Neural crest cell (in vitro differentiated cells): Measurements from ENCODE around the gene TRMO. TPM values are rescaled to one million over a fixed set of nuclear protein-coding genes. Genes with fewer than 3 reads are reported as not detected.

Source experiments
- DNase-seq: peaks from one replicate; pipeline ENCODE4 v3.0.0; 2021; ENCODE audit warnings: low read depth, mixed read lengths, low spot score
- H3K27ac Mint-ChIP-seq: one replicate; pipeline ENCODE4 v1.8.0; 2021; ENCODE audit warnings: mild to moderate bottlenecking, mixed read lengths; ENCODE audit not compliant: unreplicated experiment
- H3K27me3 Mint-ChIP-seq: 2 replicates; pipeline ENCODE4 v1.8.0; 2021; ENCODE audit warnings: low read depth, mild to moderate bottlenecking, mixed read lengths
- H3K36me3 Mint-ChIP-seq: 2 replicates; pipeline ENCODE4 v1.8.0; 2021; ENCODE audit warnings: low read depth, mild to moderate bottlenecking, mixed read lengths
- H3K4me1 Mint-ChIP-seq: 2 replicates; pipeline ENCODE4 v1.8.0; 2021; ENCODE audit warnings: mixed read lengths
- H3K4me3 Mint-ChIP-seq: one replicate; pipeline ENCODE4 v1.8.0; 2021; ENCODE audit warnings: mild to moderate bottlenecking, mixed read lengths
- H3K9me3 Mint-ChIP-seq: 2 replicates; pipeline ENCODE4 v1.8.0; 2021; ENCODE audit warnings: mixed read lengths
- total RNA-seq: library from RNA; stranded (reverse); gene quantifications from 2 replicates; pipeline ENCODE4 v1.2.1, GENCODE V29; 2021
- TF ChIP-seq, protein P1 (sequence below): fragments of 200-600 bp; sonication (generic); conservative IDR thresholded peaks from 2 replicates; pipeline ENCODE4 v1.5.0; 2021; ENCODE audit warnings: antibody characterized with exemption, mild to moderate bottlenecking

TRMO gene
- total RNA-seq, 1 donor from 2014 or later = 11.4 TPM

- Mint-ChIP-seq H3K9me3 (no peaks in the 10 kb centered on the region), H3K27ac (no peak overlapping the region), H3K36me3 (no peaks in the 10 kb centered on the region), H3K4me1 (no peaks in the 10 kb centered on the region), H3K4me3 (no peak overlapping the region), H3K27me3 (peaks cover 95% of the 10 kb centered on the region)
- TF ChIP-seq, protein P1, sequence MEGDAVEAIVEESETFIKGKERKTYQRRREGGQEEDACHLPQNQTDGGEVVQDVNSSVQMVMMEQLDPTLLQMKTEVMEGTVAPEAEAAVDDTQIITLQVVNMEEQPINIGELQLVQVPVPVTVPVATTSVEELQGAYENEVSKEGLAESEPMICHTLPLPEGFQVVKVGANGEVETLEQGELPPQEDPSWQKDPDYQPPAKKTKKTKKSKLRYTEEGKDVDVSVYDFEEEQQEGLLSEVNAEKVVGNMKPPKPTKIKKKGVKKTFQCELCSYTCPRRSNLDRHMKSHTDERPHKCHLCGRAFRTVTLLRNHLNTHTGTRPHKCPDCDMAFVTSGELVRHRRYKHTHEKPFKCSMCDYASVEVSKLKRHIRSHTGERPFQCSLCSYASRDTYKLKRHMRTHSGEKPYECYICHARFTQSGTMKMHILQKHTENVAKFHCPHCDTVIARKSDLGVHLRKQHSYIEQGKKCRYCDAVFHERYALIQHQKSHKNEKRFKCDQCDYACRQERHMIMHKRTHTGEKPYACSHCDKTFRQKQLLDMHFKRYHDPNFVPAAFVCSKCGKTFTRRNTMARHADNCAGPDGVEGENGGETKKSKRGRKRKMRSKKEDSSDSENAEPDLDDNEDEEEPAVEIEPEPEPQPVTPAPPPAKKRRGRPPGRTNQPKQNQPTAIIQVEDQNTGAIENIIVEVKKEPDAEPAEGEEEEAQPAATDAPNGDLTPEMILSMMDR = no peak
- no peak for DNase-seq
These were observed 6.8 kb upstream of the TRMO start for GRCh38 chr9:97928986-97929604.

DNA sequence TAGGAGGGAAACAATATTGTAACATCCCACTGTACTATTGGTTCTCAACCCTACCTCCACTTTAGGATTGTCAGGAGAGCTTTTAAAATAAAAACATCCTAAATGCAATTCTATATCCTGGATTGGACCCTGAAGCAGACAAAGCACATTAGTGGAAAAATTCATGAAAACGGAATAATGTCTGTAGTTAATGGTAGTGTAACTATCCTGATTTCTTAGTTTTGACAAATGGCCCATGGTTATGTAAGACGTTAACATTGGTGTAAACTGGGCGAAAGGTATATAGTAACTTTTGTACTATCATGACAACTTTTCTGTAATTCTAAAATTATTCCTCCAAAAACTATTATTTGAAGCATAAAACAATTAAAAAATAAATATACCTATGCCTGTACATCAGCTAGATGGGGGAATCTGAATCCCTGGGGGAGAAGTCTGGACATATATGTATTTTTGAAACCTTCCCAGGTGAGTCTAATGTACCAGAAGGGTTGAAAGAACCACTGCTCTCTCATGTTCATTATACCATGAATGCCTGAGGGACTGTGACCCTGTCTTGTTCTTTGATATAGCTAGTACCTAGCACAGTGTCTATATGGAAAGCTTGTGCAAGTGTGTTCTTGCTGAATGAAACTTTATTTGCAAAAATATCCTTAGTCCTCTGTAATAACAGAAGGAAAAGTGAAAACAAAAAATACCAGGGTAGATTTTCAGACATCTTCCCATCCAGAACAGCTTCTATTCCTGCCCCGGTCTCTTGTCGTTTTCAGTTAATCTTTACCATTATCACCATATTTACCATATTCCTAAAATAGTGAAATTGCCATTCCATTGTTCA, 3.4 kb upstream of the TRMO start:
- no peak for DNase-seq
- Mint-ChIP-seq H3K4me1 (peaks cover 18% of the 10 kb centered on the region), H3K27me3 (peaks cover 78% of the 10 kb centered on the region), H3K4me3 (no peak overlapping the region), H3K9me3 (peaks cover 3% of the 10 kb centered on the region), H3K36me3 (no peaks in the 10 kb centered on the region), H3K27ac (no peak overlapping the region)
- TF ChIP-seq, protein P1 = no peak

- peaks cover 20% of the 10 kb centered on the region for H3K4me1 Mint-ChIP-seq
- no peak for DNase-seq
- H3K27ac Mint-ChIP-seq = no peak overlapping the region
- peaks cover 65% of the 10 kb centered on the region for H3K27me3 Mint-ChIP-seq
- TF ChIP-seq, protein P1 = no peak
- H3K36me3 Mint-ChIP-seq = no peaks in the 10 kb centered on the region
- H3K9me3 Mint-ChIP-seq = peaks cover 3% of the 10 kb centered on the region
- no peak overlapping the region for H3K4me3 Mint-ChIP-seq
These were observed 2.1 kb upstream of the TRMO start for GRCh38 chr9:97924386-97924785.

DNA sequence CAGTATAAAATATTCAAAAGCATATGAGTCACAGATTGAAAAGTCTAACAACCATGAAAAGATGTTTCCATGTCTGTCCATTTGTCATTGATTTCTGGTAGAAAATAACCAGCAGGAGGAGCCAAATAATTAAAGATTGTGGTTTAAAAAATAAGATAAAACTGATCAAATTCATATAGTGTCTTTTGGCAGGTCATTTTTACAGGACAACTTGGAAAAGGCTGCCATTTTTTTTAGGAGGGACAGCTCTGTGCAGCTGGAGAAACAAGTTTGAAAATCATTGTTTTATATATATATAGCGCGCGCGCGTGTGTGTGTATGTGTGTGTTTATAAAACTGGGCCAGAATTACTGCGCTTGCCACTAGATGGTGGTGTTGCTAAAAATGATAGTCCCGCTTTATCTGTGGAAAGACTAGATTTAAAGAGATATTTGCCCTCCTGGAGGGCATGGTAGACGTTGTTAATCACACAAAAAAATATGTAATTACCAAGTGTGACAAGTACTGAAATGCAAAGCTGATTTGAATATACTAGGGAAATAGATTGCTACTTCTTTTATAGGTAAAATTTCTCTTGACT, 1.3 kb upstream of the TRMO start:
- H3K36me3 Mint-ChIP-seq = no peaks in the 10 kb centered on the region
- peaks cover 3% of the 10 kb centered on the region for H3K9me3 Mint-ChIP-seq
- peak overlapping the region; percentile 54 for H3K4me3 Mint-ChIP-seq
- H3K27me3 Mint-ChIP-seq = peaks cover 57% of the 10 kb centered on the region
- DNase-seq = peak; percentile 63
- TF ChIP-seq, protein P1 = peak; percentile 88
- H3K27ac Mint-ChIP-seq = no peak overlapping the region
- peaks cover 20% of the 10 kb centered on the region for H3K4me1 Mint-ChIP-seq

GRCh38 chr9:97919217-97919813, 3.0 kb downstream of the TRMO start:
- TF ChIP-seq, protein P1 = no peak
- Mint-ChIP-seq H3K4me3 (no peak overlapping the region), H3K36me3 (no peaks in the 10 kb centered on the region), H3K4me1 (peaks cover 20% of the 10 kb centered on the region), H3K27ac (no peak overlapping the region), H3K27me3 (peaks cover 19% of the 10 kb centered on the region), H3K9me3 (peaks cover 3% of the 10 kb centered on the region)
- no peak for DNase-seq
